Measurements from ENCODE around the gene CABP7. TPM values are rescaled to one million over a fixed set of nuclear protein-coding genes. Genes with fewer than 3 reads are reported as not detected.

CABP7 gene
- not detected for polyA plus RNA-seq (2012; ENCODE audit: insufficient read depth, insufficient read length)

GRCh38 chr22:29719899-29720645 is at the start of gene CABP7:
CABP7 (plus strand) TSS chr22:29720003; CDS start chr22:29720425, 422 bp downstream.
- no peak for DNase-seq (ENCODE audit: low read depth, low spot score)
- H3K4me3 ChIP-seq (ENCODE audit: low read length), result no peak within 1 kb of the TSS

- H3K4me3 ChIP-seq (ENCODE audit: low read length), result no peak overlapping the region
- no peak for DNase-seq (ENCODE audit: low read depth, low spot score)
Measured at GRCh38 chr22:29670626-29671025, 49.2 kb upstream of the CABP7 start.

- H3K4me3 ChIP-seq (ENCODE audit: low read length), result no peak overlapping the region
- no peak for DNase-seq (ENCODE audit: low read depth, low spot score)
Measured at GRCh38 chr22:29673361-29674066, 46.3 kb upstream of the CABP7 start.

GRCh38 chr22:29674121-29674520 is 45.7 kb upstream of the CABP7 start:
- no peak overlapping the region for H3K4me3 ChIP-seq (ENCODE audit: low read length)
- no peak for DNase-seq (ENCODE audit: low read depth, low spot score)

- no peak for DNase-seq (ENCODE audit: low read depth, low spot score)
- H3K4me3 ChIP-seq (ENCODE audit: low read length), result no peak overlapping the region
Measured at GRCh38 chr22:29679316-29679715, 40.5 kb upstream of the CABP7 start.

GRCh38 chr22:29683536-29683935 is 36.3 kb upstream of the CABP7 start:
- no peak for DNase-seq (ENCODE audit: low read depth, low spot score)
- no peak overlapping the region for H3K4me3 ChIP-seq (ENCODE audit: low read length)

- H3K4me3 ChIP-seq (ENCODE audit: low read length), result no peak overlapping the region
- no peak for DNase-seq (ENCODE audit: low read depth, low spot score)
Measured at GRCh38 chr22:29684244-29684643, 35.6 kb upstream of the CABP7 start.

- no peak overlapping the region for H3K4me3 ChIP-seq (ENCODE audit: low read length)
Measured at GRCh38 chr22:29689206-29689879, 30.5 kb upstream of the CABP7 start.

GRCh38 chr22:29689880-29690213 is 30.0 kb upstream of the CABP7 start:
- H3K4me3 ChIP-seq (ENCODE audit: low read length), result no peak overlapping the region
- DNase-seq (ENCODE audit: low read depth, low spot score), result peak; percentile 41

More at GRCh38 chr22:29689206-29689879, 30.5 kb upstream of the CABP7 start:
- DNase-seq (ENCODE audit: low read depth, low spot score), result no peak

- DNase-seq (ENCODE audit: low read depth, low spot score), result no peak
- no peak overlapping the region for H3K4me3 ChIP-seq (ENCODE audit: low read length)
Measured at GRCh38 chr22:29690476-29690875, 29.3 kb upstream of the CABP7 start.

- no peak for DNase-seq (ENCODE audit: low read depth, low spot score)
- H3K4me3 ChIP-seq (ENCODE audit: low read length), result no peak overlapping the region
Measured at GRCh38 chr22:29691636-29692326, 28.0 kb upstream of the CABP7 start.

GRCh38 chr22:29692327-29692640 is 27.5 kb upstream of the CABP7 start:
- no peak overlapping the region for H3K4me3 ChIP-seq (ENCODE audit: low read length)
- peak; percentile 28 for DNase-seq (ENCODE audit: low read depth, low spot score)

GRCh38 chr22:29693161-29693560 is 26.6 kb upstream of the CABP7 start:
- DNase-seq (ENCODE audit: low read depth, low spot score), result no peak

GRCh38 chr22:29693671-29694070 is 26.1 kb upstream of the CABP7 start:
- H3K4me3 ChIP-seq (ENCODE audit: low read length), result no peak overlapping the region
- no peak for DNase-seq (ENCODE audit: low read depth, low spot score)

More at GRCh38 chr22:29693161-29693560, 26.6 kb upstream of the CABP7 start:
- no peak overlapping the region for H3K4me3 ChIP-seq (ENCODE audit: low read length)

GRCh38 chr22:29695129-29695926 is 24.5 kb upstream of the CABP7 start:
- no peak for DNase-seq (ENCODE audit: low read depth, low spot score)
- H3K4me3 ChIP-seq (ENCODE audit: low read length), result no peak overlapping the region

- DNase-seq (ENCODE audit: low read depth, low spot score), result no peak
Measured at GRCh38 chr22:29697853-29698598, 21.8 kb upstream of the CABP7 start.

GRCh38 chr22:29700206-29700899 is 19.4 kb upstream of the CABP7 start:
- no peak overlapping the region for H3K4me3 ChIP-seq (ENCODE audit: low read length)
- DNase-seq (ENCODE audit: low read depth, low spot score), result no peak

More at GRCh38 chr22:29697853-29698598, 21.8 kb upstream of the CABP7 start:
- no peak overlapping the region for H3K4me3 ChIP-seq (ENCODE audit: low read length)

GRCh38 chr22:29700900-29701154 is 19.0 kb upstream of the CABP7 start:
- DNase-seq (ENCODE audit: low read depth, low spot score), result no peak
- H3K4me3 ChIP-seq (ENCODE audit: low read length), result no peak overlapping the region
